DMS79 treated with DMSO at 0.1 percent for 48 hours (cell line): ENCODE results near the gene CRACR2B.

ENCODE experiments used
- DNase-seq: peaks from one replicate; lab custom pipeline; 2025; lab: John Stamatoyannopoulos, UW

The CRACR2B gene

GRCh38 chr11:827146-827896 lies 398 bp upstream of the CRACR2B start:
- DNase-seq, result no peak

- no peak for DNase-seq
Observed at GRCh38 chr11:828506-829175, 922 bp downstream of the CRACR2B start.

GRCh38 chr11:829176-829846 lies 1.6 kb downstream of the CRACR2B start:
- DNase-seq, result no peak

GRCh38 chr11:829847-830294 lies 2.2 kb downstream of the CRACR2B start:
- DNase-seq, result no peak

GRCh38 chr11:830295-831117 lies 2.8 kb downstream of the CRACR2B start:
- DNase-seq, result peak; percentile 40

DNA sequence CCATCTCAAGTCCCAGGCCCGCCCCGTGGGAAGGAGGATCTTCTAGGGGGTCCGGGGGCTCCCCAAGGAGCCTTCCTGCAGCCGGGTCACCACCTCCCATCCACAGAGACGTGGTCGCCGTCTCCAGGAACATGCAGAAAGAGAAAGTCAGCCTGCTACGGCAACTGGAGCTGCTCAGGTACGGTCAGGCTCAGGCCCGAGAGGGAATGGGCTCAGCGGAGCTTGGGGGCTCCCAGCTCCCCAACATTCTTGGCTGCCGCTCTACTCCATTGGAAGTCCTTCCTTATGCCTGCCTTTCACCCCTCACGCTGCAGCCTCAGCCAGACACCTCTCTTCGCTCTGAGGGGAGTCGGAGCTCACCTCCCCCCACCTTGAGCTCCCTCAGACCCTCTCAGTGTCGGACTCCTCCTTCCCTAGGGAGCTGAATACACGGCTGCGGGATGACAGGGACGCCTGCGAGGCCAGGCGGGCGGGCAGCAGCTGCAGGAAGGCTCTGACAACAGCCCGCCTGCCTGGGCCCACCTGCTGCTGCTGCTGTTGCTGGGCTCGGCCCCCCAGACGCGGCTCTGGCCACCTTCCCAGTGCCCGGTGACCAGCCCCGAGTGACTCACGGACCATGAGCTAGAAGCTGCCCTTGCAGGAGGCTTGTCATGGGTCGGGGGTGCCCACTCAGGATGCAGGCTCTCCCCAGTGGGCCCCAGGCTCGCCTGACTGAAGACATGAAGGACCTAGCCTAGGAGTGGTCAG lies 3.6 kb downstream of the CRACR2B start:
- no peak for DNase-seq

DNA sequence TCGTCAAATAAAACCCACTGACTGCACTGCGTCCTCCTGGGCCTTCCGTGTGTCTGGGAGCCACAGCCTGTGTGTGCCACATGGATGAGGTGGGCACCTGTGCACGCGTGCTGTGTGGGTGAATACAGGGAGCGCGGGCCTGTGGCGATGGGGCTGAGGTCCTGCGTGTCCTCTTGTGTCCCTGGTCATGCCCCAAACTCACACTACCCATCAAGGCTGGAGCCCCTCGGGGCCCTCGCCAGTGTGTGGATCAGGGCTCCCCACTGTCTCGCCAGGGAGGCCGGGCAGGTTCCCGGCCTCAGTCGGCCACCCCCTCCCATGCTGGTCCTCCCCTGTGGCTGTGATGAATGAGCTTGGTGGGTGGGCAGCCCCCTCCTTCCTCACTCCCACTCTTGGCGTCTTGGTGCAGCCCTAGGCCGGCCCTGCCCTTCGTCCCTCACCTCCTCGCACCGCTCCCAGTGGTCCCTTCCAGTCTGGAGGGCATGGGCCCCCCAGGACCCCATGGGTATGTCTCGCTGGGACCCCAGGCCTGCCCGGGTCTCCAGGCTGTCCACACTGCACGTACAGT lies 4.3 kb downstream of the CRACR2B start:
- DNase-seq, result no peak

DNA sequence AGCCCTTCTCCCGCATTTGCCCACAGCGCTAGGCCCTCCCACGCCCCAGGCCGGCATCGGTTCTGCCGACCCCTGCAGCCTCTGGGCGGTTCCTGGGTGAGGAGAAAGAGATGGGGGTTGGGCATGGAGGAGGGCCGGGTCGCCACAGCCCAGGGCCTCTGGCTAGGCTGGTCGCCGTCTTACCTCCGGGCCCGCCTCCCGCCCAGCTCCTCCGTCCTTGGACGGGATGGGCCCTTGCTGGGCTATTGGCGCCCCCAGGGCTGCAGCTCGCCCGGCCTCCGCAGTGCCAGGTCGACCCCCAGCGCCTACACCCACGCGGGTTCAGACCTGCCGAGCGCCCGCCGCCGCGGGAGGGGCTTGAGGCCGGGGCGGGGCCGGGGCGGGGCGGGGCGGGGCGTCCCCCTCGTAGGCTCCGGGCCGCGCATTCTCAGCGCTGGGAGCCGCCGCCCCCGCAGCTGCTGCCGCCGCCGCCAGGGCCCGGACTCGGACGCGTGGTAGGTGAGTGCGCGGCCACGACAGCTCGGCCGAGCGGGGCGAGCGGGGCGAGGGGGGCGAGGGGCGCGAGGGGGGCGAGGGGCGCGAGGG lies 4.9 kb downstream of the CRACR2B start, which contains the start of gene CD151:
Gene CD151, plus strand, starts transcription at position 424 of the 585 bp plus-strand sequence. CDS start 3,118 bp downstream, outside the sequence.
- no peak for DNase-seq

GRCh38 chr11:833114-833791 lies 5.5 kb downstream of the CRACR2B start:
- DNase-seq, result no peak

GRCh38 chr11:833849-834311 lies 6.2 kb downstream of the CRACR2B start:
- DNase-seq, result no peak

- DNase-seq, result no peak
Observed at GRCh38 chr11:834371-835316, 6.9 kb downstream of the CRACR2B start.

GRCh38 chr11:836274-836673 lies 8.6 kb downstream of the CRACR2B start:
- DNase-seq, result no peak

DNA sequence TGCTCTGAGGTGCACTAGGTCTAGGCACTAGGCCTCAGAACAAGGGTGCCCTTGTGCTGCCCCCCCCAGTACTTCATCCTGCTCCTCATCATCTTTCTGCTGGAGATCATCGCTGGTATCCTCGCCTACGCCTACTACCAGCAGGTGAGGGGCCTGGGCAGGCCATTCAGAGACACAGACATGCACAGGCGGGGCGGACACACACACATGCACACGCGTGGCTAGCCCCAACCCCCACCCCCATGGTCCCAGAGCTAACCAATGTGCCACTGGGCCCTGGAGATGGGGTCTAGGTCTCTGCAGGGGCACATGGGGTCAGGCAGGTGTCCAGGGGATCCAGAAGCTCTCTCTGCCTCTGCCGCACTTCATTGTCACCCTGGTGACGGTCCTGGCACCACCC lies 9.0 kb downstream of the CRACR2B start:
- DNase-seq, result no peak

- no peak for DNase-seq
Observed at GRCh38 chr11:837189-837989, 9.7 kb downstream of the CRACR2B start.

GRCh38 chr11:837990-838307 lies 10.2 kb downstream of the CRACR2B start:
- DNase-seq, result no peak

DNA sequence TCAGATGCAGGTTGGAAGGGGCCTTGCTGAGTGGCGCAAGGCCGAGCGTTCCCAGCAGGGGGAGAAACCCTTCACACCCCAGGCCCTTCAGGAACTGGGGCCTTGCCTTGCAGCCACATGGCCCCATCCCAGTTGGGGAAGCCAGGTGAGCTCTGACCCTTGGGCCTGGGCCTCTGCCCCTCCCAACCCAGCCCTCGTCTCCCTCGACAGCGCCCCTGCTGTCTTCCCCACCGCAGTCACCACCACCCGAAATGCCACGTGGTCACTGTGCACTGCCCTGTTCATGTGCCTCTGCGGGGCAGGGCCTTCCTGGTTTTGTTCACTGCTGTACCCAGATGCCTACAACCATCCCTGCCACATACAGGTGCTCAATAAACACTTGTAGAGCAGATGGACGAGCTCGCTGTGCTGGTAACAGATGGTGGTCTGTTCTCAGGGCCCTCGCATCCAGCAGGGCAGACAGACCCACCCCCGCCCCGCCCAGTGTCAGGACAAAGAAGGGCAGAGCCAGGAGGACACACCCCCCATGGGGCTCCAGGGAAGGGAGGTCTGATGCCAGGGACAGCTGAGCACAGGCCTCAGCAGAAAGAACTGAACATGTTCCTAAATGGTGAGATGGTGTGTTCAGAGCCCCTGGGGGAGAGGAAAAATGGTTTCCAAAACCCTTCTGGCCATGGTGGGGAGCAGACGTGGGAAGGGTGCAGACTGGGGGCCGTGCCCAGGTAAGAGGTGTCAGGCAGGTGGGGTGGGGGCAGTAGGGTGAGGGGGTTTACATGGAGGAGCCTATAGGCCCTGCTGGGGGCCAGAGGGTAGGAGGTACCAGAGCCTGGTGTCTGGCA lies 10.9 kb downstream of the CRACR2B start:
- DNase-seq, result no peak

- no peak for DNase-seq
Observed at GRCh38 chr11:839280-839623, 11.5 kb downstream of the CRACR2B start.
